K562 (cell line): ENCODE data around the gene PEBP1. TPM values are rescaled to one million over a fixed set of nuclear protein-coding genes. Genes with fewer than 3 reads are reported as not detected.

Experiments used
- CXXC5 ChIP-seq: fragments of 250-450 bp; sonication (Bioruptor Pico); IDR thresholded peaks from 2 replicates; pipeline ENCODE4 v1.8.0; 2022; ENCODE audit warnings: inconsistent platforms, mild to moderate bottlenecking, moderate library complexity
- DPF2 ChIP-seq: fragments of 450-650 bp; IDR thresholded peaks from 2 replicates; pipeline ENCODE4 v1.6.1; 2016
- EP400 ChIP-seq: fragments of 450-650 bp; IDR thresholded peaks from 2 replicates; pipeline ENCODE4 v1.6.1; 2017; ENCODE audit warnings: antibody characterized with exemption, mild to moderate bottlenecking, moderate library complexity
- ESRRA ChIP-seq: fragments of 450-650 bp; IDR thresholded peaks from 2 replicates; pipeline ENCODE4 v1.6.1; 2014; ENCODE audit warnings: low read depth, mild to moderate bottlenecking, moderate library complexity, borderline replicate concordance
- GATAD2A ChIP-seq: fragments of 450-650 bp; IDR thresholded peaks from 2 replicates; pipeline ENCODE4 v1.6.1; 2017
- HNRNPLL ChIP-seq: fragments of 200-400 bp; formaldehyde crosslinking; IDR thresholded peaks from 2 replicates; pipeline ENCODE4 v1.6.1; 2017; ENCODE audit warnings: low read length, low read depth, mild to moderate bottlenecking; ENCODE audit not compliant: poor library complexity, severe bottlenecking
- HOXB6 ChIP-seq: fragments of 250-450 bp; sonication (Bioruptor Pico); IDR thresholded peaks from 2 replicates; pipeline ENCODE4 v1.5.1; 2022; ENCODE audit warnings: mild to moderate bottlenecking, borderline replicate concordance
- NFYB ChIP-seq: IDR thresholded peaks from 2 replicates; pipeline ENCODE4 v1.6.1; 2011; ENCODE audit warnings: mild to moderate bottlenecking, moderate library complexity; ENCODE audit not compliant: insufficient read length; ENCODE audit errors: extremely low read depth
- NUFIP1 ChIP-seq: fragments of 450-650 bp; IDR thresholded peaks from 2 replicates; pipeline ENCODE4 v1.6.1; 2018; ENCODE audit not compliant: partially characterized antibody
- PRDM10 ChIP-seq: fragments of 450-650 bp; IDR thresholded peaks from 2 replicates; pipeline ENCODE4 v1.6.1; 2018; ENCODE audit not compliant: partially characterized antibody
- PTBP1 ChIP-seq: fragments of 200-400 bp; formaldehyde crosslinking; IDR thresholded peaks from 2 replicates; pipeline ENCODE4 v1.6.1; 2017; ENCODE audit warnings: low read depth, low read length
- RBM25 ChIP-seq: fragments of 200-400 bp; formaldehyde crosslinking; IDR thresholded peaks from 2 replicates; pipeline ENCODE4 v1.6.1; 2018; ENCODE audit warnings: low read length, low read depth, moderate library complexity; ENCODE audit not compliant: severe bottlenecking
- RCOR1 ChIP-seq, 2 experiments: IDR thresholded peaks; 2 replicates each; pipeline ENCODE4 v1.6.1; 2012; ENCODE audit warnings: low read depth in 2 of 2, low read length in 2 of 2, borderline replicate concordance in 1 of 2, improper control_type of control experiment in 1 of 2
- SIN3B ChIP-seq: fragments of 450-650 bp; IDR thresholded peaks from 2 replicates; pipeline ENCODE4 v1.6.1; 2017; ENCODE audit warnings: low read depth, mild to moderate bottlenecking, moderate library complexity
- SIRT6 ChIP-seq: IDR thresholded peaks from one replicate; pipeline ENCODE4 v1.6.1; 2012; ENCODE audit warnings: low read depth, mild to moderate bottlenecking, control low read depth, inconsistent platforms, low read length, moderate library complexity
- SOX6 ChIP-seq: fragments of 450-650 bp; IDR thresholded peaks from 2 replicates; pipeline ENCODE4 v1.6.1; 2014; ENCODE audit warnings: mild to moderate bottlenecking
- STAT5B ChIP-seq: fragments of 250-450 bp; sonication (Bioruptor Pico); IDR thresholded peaks from 2 replicates; pipeline ENCODE4 v1.8.0; 2021; ENCODE audit warnings: mild to moderate bottlenecking, inconsistent platforms
- TAL1 ChIP-seq: fragments of 450-650 bp; IDR thresholded peaks from 2 replicates; pipeline ENCODE4 v1.6.1; 2016; ENCODE audit warnings: mild to moderate bottlenecking
- ZBTB2 ChIP-seq: fragments of 450-650 bp; IDR thresholded peaks from 2 replicates; pipeline ENCODE4 v1.6.1; 2016; ENCODE audit warnings: antibody characterized with exemption
- ZNF143 ChIP-seq: sonication (generic); formaldehyde crosslinking; IDR thresholded peaks from 2 replicates; pipeline ENCODE4 v1.9.0; 2022; ENCODE audit warnings: mild to moderate bottlenecking, missing genetic modification reagents
- ZNF165 ChIP-seq: fragments of 250-450 bp; sonication (Bioruptor Pico); IDR thresholded peaks from 2 replicates; pipeline ENCODE4 v1.4.0; 2020; ENCODE audit warnings: borderline replicate concordance
- ZNF644 ChIP-seq: fragments of 200-800 bp; sonication (Bioruptor generic); IDR thresholded peaks from 2 replicates; pipeline ENCODE4 v1.6.1; 2016; ENCODE audit warnings: low read depth, missing genetic modification characterization, missing compliant biosample characterization
- ZNF76 ChIP-seq: fragments of 250-450 bp; sonication (Bioruptor Pico); IDR thresholded peaks from 2 replicates; pipeline ENCODE4 v1.4.0; 2020; ENCODE audit warnings: mild to moderate bottlenecking, moderate library complexity, borderline replicate concordance
- polyA plus RNA-seq, 8 experiments: library from polyadenylated mRNA; depleted of rRNA in 4 of 8; stranded (reverse) in 5 of 8; unstranded in 3 of 8; fragments of >200 nt; fragmentation: Nextera tagmentation in 2 of 8; fragmentation: Illumina TruSeq in 1 of 8; extraction: Ambion mirVana in 2 of 8; extraction: Trizol in 1 of 8; gene quantifications; 2 replicates each; pipeline versions ENCODE4 v1.2.1 to v1.2.3, GENCODE V29; 2011 to 2014; ENCODE audit warnings: inconsistent platforms in 1 of 8, missing spikeins in 1 of 8
- total RNA-seq, 7 experiments: library from RNA; depleted of rRNA in 6 of 7; stranded (reverse); fragments of >200 nt in 6 of 7; fragmentation: Illumina TruSeq in 2 of 7; extraction: Trizol in 2 of 7; gene quantifications; 2 replicates each; pipeline versions ENCODE4 v1.2.1 to v1.2.3, GENCODE V29; 2011 to 2021; ENCODE audit warnings: low replicate concordance in 1 of 7
- TF ChIP-seq, protein P1 (sequence below): fragments of 250-450 bp; sonication (Bioruptor Pico); IDR thresholded peaks from 2 replicates; pipeline ENCODE4 v1.4.0; 2020; ENCODE audit warnings: borderline replicate concordance

Gene PEBP1
- total and polyA plus RNA-seq, 9 of the 15 experiments (the other 6 are each of a cell fraction or from before 2014, with no cell fraction given) = 77.3 to 207 (median 153) TPM

GRCh38 chr12:118120579-118121363 is 15.2 kb upstream of the PEBP1 start (continued):
- TF ChIP-seq RBM25 (no peak), ZBTB2 (0 out of 2 replicates have a peak, but pooled peaks have one; percentile 29), RCOR1 (IDR thresholded peaks at IDR 0.05; ENCODE audit: borderline replicate concordance in 1 of 2, low read depth in 2 of 2, low read length in 2 of 2) (peak in 1 of 2 experiments; percentile 4; a peak in 1 of 4 replicates), ZNF143 (CRISPR knock-in tag) (no peak), DPF2 (peak; percentile 76), STAT5B (CRISPR knock-in tag) (no peak), NFYB (no peak), SIRT6 (no peak), HOXB6 (CRISPR knock-in tag) (no peak), CXXC5 (CRISPR knock-in tag) (no peak), SOX6 (peak; percentile 86), ZNF644 (no peak), NUFIP1 (no peak), PRDM10 (no peak), TAL1 (peak; percentile 30), PTBP1 (no peak), EP400 (peak; percentile 42), HNRNPLL (no peak), ZNF76 (CRISPR knock-in tag) (no peak), SIN3B (no peak), ZNF165 (CRISPR knock-in tag) (no peak), ESRRA (peak; percentile 96), GATAD2A (0 out of 2 replicates have a peak, but pooled peaks have one; percentile 41)
- TF ChIP-seq, protein P1, sequence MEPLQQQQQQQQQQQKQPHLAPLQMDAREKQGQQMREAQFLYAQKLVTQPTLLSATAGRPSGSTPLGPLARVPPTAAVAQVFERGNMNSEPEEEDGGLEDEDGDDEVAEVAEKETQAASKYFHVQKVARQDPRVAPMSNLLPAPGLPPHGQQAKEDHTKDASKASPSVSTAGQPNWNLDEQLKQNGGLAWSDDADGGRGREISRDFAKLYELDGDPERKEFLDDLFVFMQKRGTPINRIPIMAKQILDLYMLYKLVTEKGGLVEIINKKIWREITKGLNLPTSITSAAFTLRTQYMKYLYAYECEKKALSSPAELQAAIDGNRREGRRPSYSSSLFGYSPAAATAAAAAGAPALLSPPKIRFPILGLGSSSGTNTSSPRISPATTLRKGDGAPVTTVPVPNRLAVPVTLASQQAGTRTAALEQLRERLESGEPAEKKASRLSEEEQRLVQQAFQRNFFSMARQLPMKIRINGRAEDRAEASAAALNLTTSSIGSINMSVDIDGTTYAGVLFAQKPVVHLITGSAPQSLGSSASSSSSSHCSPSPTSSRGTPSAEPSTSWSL (CRISPR knock-in tag) = no peak
